ENCODE measurements around the gene IMPG1.
"Not testable (repeated sequence)": the region's sequence is repeated elsewhere in the genome, so short reads cannot be mapped to it uniquely, and the experiment has no call there.

IMPG1 gene

DNA sequence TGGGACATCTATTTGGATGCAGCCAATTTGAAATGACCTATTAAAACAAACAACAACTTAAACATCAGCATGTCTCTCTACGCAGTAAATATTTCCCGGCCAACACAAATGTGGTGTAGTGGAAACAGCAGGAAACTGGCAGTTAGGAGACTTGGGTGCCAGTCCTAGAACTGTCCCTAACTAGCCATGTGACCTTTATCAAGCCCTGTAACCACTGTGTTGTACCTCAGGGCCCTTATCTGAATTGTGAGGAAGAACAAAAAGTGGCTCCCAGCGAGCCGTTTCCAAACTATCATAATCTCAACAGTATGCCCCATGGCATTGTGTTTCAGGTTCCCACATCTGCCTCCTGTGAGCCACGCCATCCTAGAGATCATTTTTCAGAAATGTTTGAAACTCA, 124.5 kb downstream of the IMPG1 start:
- DNase-seq: no peak

DNA sequence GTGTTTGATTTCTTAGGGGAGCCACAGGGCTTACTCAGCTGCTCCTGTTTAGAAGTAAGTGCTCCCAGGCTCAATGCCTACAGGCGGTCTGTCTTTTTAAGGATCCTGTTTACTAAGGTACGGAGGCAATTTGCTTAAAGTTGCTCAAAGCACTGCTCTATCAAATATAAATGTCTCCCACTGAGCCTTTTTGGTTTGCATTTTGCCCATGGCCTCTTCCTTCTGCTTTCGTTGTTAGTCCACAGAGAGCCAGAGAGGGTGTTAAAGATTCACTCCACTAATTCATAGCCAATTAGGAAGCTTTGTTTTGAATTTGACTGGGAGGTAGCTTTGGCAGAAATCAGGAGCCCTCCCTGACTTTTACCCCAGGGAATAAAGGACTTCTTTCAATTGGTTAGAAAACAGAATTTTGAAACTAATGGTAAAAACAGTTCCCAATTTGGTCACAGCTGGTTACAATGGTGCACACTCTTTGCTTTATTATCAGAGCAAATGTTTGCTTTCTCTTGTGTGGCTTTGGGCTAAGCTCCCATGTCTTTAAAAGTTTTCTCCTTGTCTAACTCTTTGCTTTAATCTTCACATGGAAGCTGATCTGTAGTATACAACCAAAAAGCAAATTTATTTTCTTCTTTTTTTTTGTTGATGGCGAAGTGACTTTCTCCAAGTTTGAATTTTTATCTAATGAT, 126.2 kb downstream of the IMPG1 start:
- no peak for DNase-seq

DNA sequence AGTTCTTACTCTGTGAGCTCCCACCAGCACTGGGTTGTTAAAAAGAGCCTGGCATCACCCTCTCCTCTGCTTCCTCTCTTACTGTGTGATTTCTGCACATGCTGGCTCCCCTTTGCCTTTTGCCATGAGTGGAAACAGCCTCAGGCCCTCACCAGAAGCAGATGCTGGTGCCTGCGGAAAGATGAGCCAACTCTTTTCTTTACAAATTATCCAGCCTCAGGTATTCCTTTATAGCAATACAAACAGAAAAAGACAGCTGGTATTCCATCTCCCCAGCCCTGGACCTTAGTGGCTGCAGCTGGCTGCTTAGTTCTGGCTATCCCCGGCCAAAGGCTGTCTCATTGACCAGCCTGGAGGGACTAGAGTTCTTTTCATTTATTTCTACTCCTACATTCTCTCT, 129.1 kb downstream of the IMPG1 start:
- no peak for DNase-seq

DNA sequence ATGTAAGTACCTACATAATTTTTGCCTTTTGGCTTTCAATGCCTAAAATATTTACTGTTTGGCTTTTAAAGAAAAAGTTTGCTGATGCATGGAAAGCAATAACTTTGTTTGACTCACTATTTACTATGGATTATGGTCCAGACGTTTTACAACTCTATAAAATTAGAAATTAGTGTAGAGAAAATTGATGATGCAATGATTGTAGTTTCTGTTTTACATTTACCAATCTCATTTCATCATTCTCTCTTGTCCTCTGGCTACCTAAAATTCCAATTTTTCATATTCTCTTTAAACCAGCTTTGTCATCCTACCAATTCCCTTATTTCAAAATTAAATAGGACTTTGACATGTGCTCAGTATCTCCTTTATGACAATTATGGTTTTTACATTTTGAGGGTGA, 131.0 kb downstream of the IMPG1 start:
- DNase-seq: no peak

- no peak for DNase-seq
Observed at GRCh38 chr6:75940564-75940963, 131.9 kb downstream of the IMPG1 start.

- no peak for DNase-seq
Observed at GRCh38 chr6:75937846-75938245, 134.6 kb downstream of the IMPG1 start.

GRCh38 chr6:75936682-75937081, 135.8 kb downstream of the IMPG1 start:
- DNase-seq: no peak

DNA sequence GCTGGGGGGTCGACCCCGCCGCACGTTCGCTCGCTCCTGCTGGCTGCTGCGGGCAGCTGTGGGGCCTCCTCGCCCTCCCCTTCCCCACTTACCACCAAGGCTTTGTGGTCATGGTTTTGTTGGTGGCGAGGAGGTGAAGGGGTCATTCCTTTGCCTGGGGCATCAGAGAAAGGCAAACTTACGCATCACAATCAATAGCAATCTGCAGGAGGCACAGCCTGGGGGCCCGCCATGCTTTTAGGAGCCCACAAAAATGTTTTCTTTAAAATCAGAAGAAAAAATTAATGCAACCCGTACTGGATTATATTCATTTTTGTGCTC, 137.0 kb downstream of the IMPG1 start:
- no peak for DNase-seq

- DNase-seq: no peak
Observed at GRCh38 chr6:75934643-75935472, 137.6 kb downstream of the IMPG1 start.

DNA sequence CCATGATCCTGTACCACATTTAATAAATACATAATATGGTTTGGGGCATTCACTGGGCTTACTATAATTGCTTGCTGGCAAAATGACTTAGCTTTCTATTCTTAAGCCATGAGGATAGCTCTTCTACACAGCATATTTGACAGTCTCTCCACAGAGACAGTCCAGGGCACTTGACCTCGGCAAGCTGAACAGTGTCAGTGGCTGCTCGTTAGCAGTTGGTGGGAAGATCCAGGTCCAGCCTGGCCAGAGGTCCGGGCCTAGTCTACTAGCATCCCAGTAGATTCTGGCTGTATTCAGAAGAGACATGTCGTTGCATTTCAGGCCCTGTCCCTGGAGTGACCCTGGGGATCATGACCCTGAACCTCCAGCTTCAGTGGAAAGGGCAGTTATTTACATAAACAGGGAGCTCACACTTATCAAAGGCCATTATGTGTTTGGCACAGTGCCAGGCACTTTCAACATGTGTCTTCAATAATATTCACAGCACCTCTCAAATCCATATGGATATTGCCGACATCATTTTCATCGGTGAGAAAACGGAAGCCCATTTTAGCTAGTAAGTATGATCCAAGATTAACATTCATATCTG, 139.0 kb downstream of the IMPG1 start:
- DNase-seq: no peak

DNA sequence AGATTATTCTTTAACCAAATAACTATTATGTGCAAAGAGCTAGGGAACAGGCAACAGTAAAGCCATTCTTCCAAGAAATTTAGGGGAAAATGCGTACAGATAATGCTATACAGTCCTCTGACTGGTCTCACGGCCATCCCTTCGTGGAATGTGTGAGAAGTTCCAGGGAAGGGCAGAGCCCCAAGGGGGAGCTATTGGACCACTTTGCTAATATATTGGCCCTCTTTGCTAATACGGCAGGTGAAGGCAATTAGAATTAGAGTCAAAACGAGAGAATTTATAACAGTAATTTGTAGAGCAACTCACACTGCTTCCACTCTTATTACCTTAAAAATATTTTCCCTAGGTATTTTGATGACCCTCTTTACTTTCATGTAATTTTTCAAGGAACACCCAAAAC, 140.4 kb downstream of the IMPG1 start:
- DNase-seq: no peak

- DNase-seq: no peak
Observed at GRCh38 chr6:75931011-75931680, 141.3 kb downstream of the IMPG1 start.

DNA sequence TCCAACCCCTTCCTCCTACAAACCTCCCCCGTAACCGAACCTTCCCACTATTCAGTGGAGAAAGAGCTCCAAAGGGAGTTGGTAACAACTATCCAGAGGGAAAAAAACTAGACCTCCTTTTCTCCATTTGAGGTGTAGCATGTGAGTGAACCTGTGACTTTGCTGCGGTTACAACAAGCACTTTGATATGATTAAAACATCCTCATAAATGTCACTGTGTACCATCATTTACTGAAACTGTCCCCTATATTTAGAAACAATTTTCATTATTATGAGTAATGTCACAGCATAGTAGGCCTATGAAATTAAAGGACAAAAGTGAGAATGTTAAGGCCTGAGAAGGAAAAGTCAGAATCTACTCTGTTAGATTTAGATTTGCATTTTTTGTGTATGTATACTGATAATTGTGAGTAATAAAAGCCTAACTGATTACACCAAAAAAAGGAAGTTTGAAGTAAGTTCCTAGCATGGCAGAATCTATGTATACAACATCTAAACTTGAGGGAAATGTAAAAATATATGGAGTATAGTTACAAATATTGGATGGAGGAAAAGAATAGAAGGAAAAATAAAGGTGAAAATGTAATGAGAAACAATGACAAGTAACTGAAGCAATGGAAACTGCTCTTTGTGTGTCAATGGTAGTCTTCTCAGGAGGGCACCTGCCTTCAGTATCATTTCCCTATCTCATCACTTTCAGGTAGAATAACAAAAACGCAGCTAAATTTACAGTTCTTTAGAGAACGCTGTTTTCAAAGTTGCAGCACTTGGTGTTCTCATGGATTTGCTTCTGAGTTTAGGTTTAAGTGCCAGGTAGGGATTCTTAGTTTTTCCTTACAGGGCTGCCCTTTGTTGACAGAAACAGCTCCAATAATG, 145.9 kb downstream of the IMPG1 start:
- no peak for DNase-seq

DNA sequence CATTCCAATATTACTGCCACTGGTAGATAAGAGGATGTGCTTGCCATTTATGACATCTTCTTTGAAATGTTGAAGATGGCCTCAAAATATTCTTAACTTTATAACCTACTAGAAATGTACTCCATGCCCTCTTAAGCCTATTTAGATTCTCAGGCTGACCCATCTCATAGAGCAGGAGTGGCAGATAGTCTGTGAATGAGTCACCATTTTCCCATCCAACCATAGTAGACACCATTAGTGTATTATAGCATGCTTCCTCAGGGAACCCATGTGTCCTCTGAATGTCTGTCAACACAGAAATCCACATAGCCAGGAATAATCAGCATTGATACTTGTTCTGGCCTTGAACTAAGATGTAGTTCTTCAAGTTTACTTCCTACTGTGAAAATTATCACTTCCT, 150.2 kb downstream of the IMPG1 start:
- DNase-seq: no peak

- no peak for DNase-seq
Observed at GRCh38 chr6:75913040-75913439, 159.4 kb downstream of the IMPG1 start.

- no peak for DNase-seq
Observed at GRCh38 chr6:75907444-75907843, 165.0 kb downstream of the IMPG1 start.

GRCh38 chr6:75906871-75907270, 165.6 kb downstream of the IMPG1 start:
- no peak for DNase-seq

DNA sequence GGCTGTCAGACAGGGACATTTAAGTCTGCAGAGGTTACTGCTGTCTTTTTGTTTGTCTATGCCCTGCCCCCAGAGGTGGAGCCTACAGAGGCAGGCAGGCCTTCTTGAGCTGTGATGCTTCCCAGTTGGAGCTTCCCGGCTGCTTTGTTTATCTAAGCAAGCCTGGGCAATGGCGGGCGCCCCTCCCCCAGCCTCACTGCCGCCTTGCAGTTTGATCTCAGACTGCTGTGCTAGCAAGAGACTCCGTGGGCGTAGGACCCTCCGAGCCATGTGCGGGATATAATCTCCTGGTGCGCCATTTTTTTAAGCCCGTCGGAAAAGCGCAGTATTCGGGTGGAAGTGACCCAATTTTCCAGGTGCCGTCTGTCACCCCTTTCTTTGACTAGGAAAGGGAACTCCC, 167.3 kb downstream of the IMPG1 start:
- DNase-seq: not testable (repeated sequence)

GRCh38 chr6:75900216-75900615, 172.2 kb downstream of the IMPG1 start:
- not testable (repeated sequence) for DNase-seq

DNA sequence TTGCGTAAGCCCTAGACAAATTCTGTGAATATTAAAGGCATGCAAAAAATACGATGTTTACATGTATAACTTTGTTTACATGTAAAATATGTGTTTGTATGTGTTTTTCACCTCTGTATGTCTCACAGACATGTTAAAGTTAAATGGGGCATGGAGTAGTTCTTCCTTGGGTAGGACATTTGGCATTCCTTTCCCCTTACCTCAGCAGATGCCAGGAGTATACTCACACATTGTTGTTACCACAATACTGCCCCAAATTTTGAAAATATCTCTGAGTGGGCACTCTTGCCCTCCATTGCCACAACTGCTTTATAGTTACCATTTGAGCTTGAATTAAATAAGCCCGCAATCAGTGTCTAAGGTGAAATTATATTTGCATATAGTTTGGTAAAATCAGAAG, 175.9 kb downstream of the IMPG1 start:
- DNase-seq: no peak

GRCh38 chr6:75893776-75894152, 178.7 kb downstream of the IMPG1 start:
- no peak for DNase-seq

GRCh38 chr6:75893058-75893775, 179.2 kb downstream of the IMPG1 start:
- DNase-seq: no peak
